Measurements from ENCODE around the gene FAM234A. TPM values are rescaled to one million over a fixed set of nuclear protein-coding genes. Genes with fewer than 3 reads are reported as not detected.

The FAM234A gene
- total RNA-seq, 1 experiment from 2014 or later: 94.9 TPM

DNA sequence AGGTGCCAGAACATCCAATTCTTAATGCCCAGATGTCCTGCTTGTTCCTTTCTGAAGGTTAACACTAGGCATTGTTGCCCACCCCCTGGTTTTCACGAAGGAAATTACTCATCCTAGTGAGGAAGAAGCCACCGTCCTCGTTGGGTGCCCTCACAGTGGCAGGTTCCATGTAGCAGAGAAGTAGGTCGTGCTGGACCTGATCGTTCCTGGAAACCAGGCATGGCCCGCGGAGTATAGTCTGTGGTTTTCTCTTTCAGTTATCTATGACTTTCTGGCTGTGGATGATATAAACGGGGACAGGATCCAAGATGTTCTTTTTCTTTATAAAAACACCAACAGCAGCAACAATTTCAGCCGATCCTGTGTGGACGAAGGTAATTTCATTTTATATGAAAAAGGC, 24.6 kb downstream of the FAM234A start:
- Histone ChIP-seq H3K9me3 (ENCODE audit: control insufficient read depth, low read depth, low read length) (no peaks in the 10 kb centered on the region), H3K56ac (ENCODE audit: insufficient read length, low read depth, low read length) (no peak overlapping the region), H4K91ac (ENCODE audit: insufficient read length, low read depth, low read length) (no peak overlapping the region), H3K14ac (ENCODE audit: insufficient read depth, low read length) (no peak overlapping the region), H2AK5ac (ENCODE audit: insufficient read length, low read length) (no peak overlapping the region), H3K9ac (ENCODE audit: extremely low read depth, insufficient read length, low read length) (no peak overlapping the region), H2BK12ac (ENCODE audit: insufficient read length, low read depth, low read length) (no peak overlapping the region), H3K79me1 (ENCODE audit: insufficient read depth, low read depth, low read length, poor library complexity, severe bottlenecking) (no peaks in the 10 kb centered on the region), H3K4me1 (ENCODE audit: insufficient read depth, low read length) (no peaks in the 10 kb centered on the region), H4K20me1 (ENCODE audit: control insufficient read depth, insufficient read depth, insufficient read length) (no peaks in the 10 kb centered on the region), H2BK15ac (ENCODE audit: low read depth, low read length) (no peak overlapping the region), H3K4ac (ENCODE audit: low read depth, low read length) (no peak overlapping the region), H3K23me2 (ENCODE audit: insufficient read length, low read depth, low read length, poor library complexity, severe bottlenecking) (no peaks in the 10 kb centered on the region), H3K18ac (ENCODE audit: insufficient read length, low read depth, low read length) (no peak overlapping the region), H3K27me3 (ENCODE audit: insufficient read depth, low read length) (no peaks in the 10 kb centered on the region), H4K5ac (ENCODE audit: insufficient read length, low read depth, low read length) (no peak overlapping the region), H4K8ac (replicated peaks; ENCODE audit: insufficient read length, low read depth, low read length) (no peak overlapping the region), H3K23ac (ENCODE audit: insufficient read length, low read depth, low read length) (no peak overlapping the region), H2AFZ (ENCODE audit: low read length) (no peak overlapping the region), H2BK120ac (ENCODE audit: low read depth, low read length, poor library complexity, severe bottlenecking) (no peak overlapping the region), H2BK20ac (ENCODE audit: low read depth, low read length, poor library complexity, severe bottlenecking) (no peak overlapping the region), H2BK5ac (ENCODE audit: insufficient read length, low read length) (no peak overlapping the region), H3K4me2 (ENCODE audit: insufficient read depth, insufficient read length, low read length) (no peak overlapping the region), H3K79me2 (ENCODE audit: insufficient read depth, low read length) (no peaks in the 10 kb centered on the region), H3T11ph (ENCODE audit: low read length) (no peak overlapping the region), H3K27ac (ENCODE audit: insufficient read length, low read depth, low read length) (no peak overlapping the region)
- Mint-ChIP-seq H3K4me1 (no peaks in the 10 kb centered on the region; a peak in 1 of 4 replicates), H3K36me3 (ENCODE audit: insufficient read depth in 1 of 3, low read depth in 3 of 3) (peaks cover 20 to 69% (median 43%) of the 10 kb centered on the region in 3 experiments; a peak in 6 of 7 replicates), H3K9me3 (no peaks in the 10 kb centered on the region), H3K27ac (peak overlapping the region in 1 of 3 experiments; percentile 28; a peak in 1 of 7 replicates), H3K4me3 (no peak overlapping the region), H3K27me3 (ENCODE audit: low read depth) (no peaks in the 10 kb centered on the region)
- WGBS (ENCODE audit: extremely low coverage, insufficient read length, low lambda C conversion rate): no CpG with 5 or more reads among the region's 10 CpGs
- TF ChIP-seq, protein P1, sequence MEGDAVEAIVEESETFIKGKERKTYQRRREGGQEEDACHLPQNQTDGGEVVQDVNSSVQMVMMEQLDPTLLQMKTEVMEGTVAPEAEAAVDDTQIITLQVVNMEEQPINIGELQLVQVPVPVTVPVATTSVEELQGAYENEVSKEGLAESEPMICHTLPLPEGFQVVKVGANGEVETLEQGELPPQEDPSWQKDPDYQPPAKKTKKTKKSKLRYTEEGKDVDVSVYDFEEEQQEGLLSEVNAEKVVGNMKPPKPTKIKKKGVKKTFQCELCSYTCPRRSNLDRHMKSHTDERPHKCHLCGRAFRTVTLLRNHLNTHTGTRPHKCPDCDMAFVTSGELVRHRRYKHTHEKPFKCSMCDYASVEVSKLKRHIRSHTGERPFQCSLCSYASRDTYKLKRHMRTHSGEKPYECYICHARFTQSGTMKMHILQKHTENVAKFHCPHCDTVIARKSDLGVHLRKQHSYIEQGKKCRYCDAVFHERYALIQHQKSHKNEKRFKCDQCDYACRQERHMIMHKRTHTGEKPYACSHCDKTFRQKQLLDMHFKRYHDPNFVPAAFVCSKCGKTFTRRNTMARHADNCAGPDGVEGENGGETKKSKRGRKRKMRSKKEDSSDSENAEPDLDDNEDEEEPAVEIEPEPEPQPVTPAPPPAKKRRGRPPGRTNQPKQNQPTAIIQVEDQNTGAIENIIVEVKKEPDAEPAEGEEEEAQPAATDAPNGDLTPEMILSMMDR (conservative IDR thresholded peaks at IDR 0.05): no peak
- DNase-seq: no peak

Data from H9 (cell line).